Skeletal muscle tissue (tissue), 4 donors: ENCODE measurements around the gene PZP. TPM values are rescaled to one million over a fixed set of nuclear protein-coding genes. Genes with fewer than 3 reads are reported as not detected.
"Not testable (repeated sequence)": the region's sequence is repeated elsewhere in the genome, so short reads cannot be mapped to it uniquely, and the experiment has no call there.

Source experiments
- H3K27ac ChIP-seq: one replicate; pipeline ENCODE4 v1.7.0; 2013; ENCODE audit warnings: mild to moderate bottlenecking, low read depth, low read length, inconsistent platforms
- H3K27me3 ChIP-seq, 3 donors: one replicate each; pipeline ENCODE4 v1.7.0; 2013; ENCODE audit warnings: low read length in 3 of 3; ENCODE audit not compliant: control insufficient read depth in 3 of 3, insufficient read depth in 3 of 3
- H3K36me3 ChIP-seq, 3 donors: one replicate each; pipeline ENCODE4 v1.7.0; 2013; ENCODE audit warnings: low read length in 3 of 3; ENCODE audit not compliant: control insufficient read depth in 3 of 3, insufficient read depth in 3 of 3
- H3K4me1 ChIP-seq, 3 donors: one replicate each; pipeline ENCODE4 v1.7.0; 2013; ENCODE audit warnings: low read length in 3 of 3, mild to moderate bottlenecking in 3 of 3; ENCODE audit not compliant: control insufficient read depth in 3 of 3, insufficient read depth in 3 of 3
- H3K4me3 ChIP-seq, 3 donors: one replicate each; pipeline ENCODE4 v1.7.0; 2013; ENCODE audit warnings: low read length in 3 of 3
- H3K9ac ChIP-seq, 3 donors: one replicate each; pipeline ENCODE4 v1.7.0; 2013; ENCODE audit warnings: low read length in 3 of 3, mild to moderate bottlenecking in 3 of 3, moderate library complexity in 2 of 3, low read depth in 1 of 3
- H3K9me3 ChIP-seq, 3 donors: one replicate each; pipeline ENCODE4 v1.7.0; 2013; ENCODE audit warnings: low read length in 3 of 3; ENCODE audit not compliant: control insufficient read depth in 3 of 3
- total RNA-seq: library from RNA; depleted of rRNA; stranded (reverse); fragments of >200 nt; gene quantifications from one replicate; pipeline ENCODE4 v1.2.3, GENCODE V29; 2014
- donor health status: Osteomylitis.

PZP gene
- total RNA-seq, 1 donor from 2014 or later, result 1.0 TPM

GRCh38 chr12:9211687-9212086, 3.5 kb upstream of the PZP start:
- H3K9ac ChIP-seq, result no peak overlapping the region
- H3K9me3 ChIP-seq, result no peaks in the 10 kb centered on the region
- H3K36me3 ChIP-seq, result no peaks in the 10 kb centered on the region
- no peaks in the 10 kb centered on the region for H3K27me3 ChIP-seq
- no peak overlapping the region for H3K4me3 ChIP-seq
- H3K27ac ChIP-seq, result no peak overlapping the region
- H3K4me1 ChIP-seq, result no peaks in the 10 kb centered on the region

GRCh38 chr12:9204380-9204779, 3.8 kb downstream of the PZP start:
- H3K36me3 ChIP-seq, result no peaks in the 10 kb centered on the region
- no peaks in the 10 kb centered on the region for H3K27me3 ChIP-seq
- H3K27ac ChIP-seq, result no peak overlapping the region
- no peaks in the 10 kb centered on the region for H3K4me1 ChIP-seq
- no peaks in the 10 kb centered on the region for H3K9me3 ChIP-seq
- no peak overlapping the region for H3K4me3 ChIP-seq
- H3K9ac ChIP-seq, result no peak overlapping the region

- no peak overlapping the region for H3K9ac ChIP-seq
- H3K27ac ChIP-seq, result no peak overlapping the region
- no peaks in the 10 kb centered on the region for H3K9me3 ChIP-seq
- H3K27me3 ChIP-seq, result no peaks in the 10 kb centered on the region
- H3K4me3 ChIP-seq, result no peak overlapping the region
- no peaks in the 10 kb centered on the region for H3K4me1 ChIP-seq
- H3K36me3 ChIP-seq, result no peaks in the 10 kb centered on the region
Measured at GRCh38 chr12:9198012-9198411, 10.2 kb downstream of the PZP start.

DNA sequence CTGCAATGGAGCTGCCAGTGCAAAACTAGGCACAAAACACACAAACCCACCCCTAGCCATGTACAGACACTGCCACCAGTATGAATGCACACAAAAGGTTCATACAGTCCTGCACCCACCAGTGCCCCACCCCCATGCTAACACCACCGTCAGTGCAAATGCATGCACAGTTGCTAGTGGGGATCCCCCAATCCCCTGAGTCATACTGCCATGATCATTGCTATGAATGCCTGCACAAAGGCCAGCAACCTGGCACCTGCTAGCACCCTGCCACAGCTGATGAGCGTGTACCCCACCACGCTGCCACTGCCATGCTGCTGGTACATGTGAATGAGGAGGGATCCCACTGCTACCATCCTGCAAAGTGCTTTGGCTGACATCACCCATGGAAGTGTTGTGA, 23.9 kb downstream of the PZP start:
- peaks cover 0 to 2% (median 0%) of the 10 kb centered on the region in 3 donors for H3K9me3 ChIP-seq

DNA sequence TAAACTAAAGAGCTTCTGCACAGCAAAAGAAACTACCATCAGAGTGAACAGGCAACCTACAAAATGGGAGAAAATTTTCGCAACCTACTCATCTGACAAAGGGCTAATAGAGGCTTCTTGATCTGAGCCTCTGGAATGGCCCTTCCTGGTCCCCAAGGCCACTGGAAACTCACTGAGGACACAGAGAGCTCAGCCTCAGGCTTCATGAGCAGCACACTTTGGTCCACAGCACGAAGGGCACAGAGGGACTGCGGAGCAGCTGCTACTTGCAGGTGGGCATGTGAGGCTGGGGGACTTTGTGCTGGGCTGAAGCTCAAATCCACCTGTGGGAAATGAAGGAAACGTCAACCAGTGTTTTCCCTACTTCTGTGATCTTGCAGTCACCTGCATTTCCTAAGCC, 27.4 kb downstream of the PZP start:
- Histone ChIP-seq H3K4me1 (no peaks in the 10 kb centered on the region), H3K27me3 (no peaks in the 10 kb centered on the region), H3K36me3 (no peaks in the 10 kb centered on the region), H3K9me3 (no peaks in the 10 kb centered on the region), H3K27ac (no peak overlapping the region), H3K9ac (no peak overlapping the region), H3K4me3 (no peak overlapping the region)

More for the DNA sequence above, 23.9 kb downstream of the PZP start:
- Histone ChIP-seq H3K4me1 (no peaks in the 10 kb centered on the region), H3K4me3 (no peak overlapping the region), H3K9ac (no peak overlapping the region), H3K27me3 (no peaks in the 10 kb centered on the region), H3K36me3 (no peaks in the 10 kb centered on the region), H3K27ac (no peak overlapping the region)

DNA sequence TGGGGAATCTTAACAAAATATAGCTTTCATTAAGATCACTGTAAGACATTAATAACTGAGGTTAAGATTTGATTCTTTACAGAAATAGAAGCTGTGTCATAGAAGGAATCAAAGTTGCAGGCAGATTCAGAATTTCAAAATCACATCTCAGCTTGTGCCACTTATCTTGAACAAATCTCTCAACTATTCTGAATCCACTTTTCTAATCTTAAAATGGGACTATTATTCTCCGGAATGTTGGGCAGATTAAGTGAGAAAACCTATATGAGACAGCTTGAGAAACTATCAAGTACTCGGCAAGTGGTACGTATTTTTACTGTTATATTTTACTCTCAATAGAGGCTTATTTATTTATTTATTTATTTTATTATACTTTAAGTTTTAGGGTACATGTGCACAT, 28.4 kb downstream of the PZP start:
- Histone ChIP-seq H3K27me3 (no peaks in the 10 kb centered on the region), H3K9ac (no peak overlapping the region), H3K9me3 (no peaks in the 10 kb centered on the region), H3K4me1 (no peaks in the 10 kb centered on the region), H3K36me3 (no peaks in the 10 kb centered on the region), H3K4me3 (no peak overlapping the region), H3K27ac (no peak overlapping the region)

GRCh38 chr12:9169979-9170634, 38.1 kb downstream of the PZP start:
- no peak overlapping the region for H3K4me3 ChIP-seq
- no peak overlapping the region for H3K27ac ChIP-seq
- no peaks in the 10 kb centered on the region for H3K27me3 ChIP-seq
- no peaks in the 10 kb centered on the region for H3K9me3 ChIP-seq
- H3K4me1 ChIP-seq, result no peaks in the 10 kb centered on the region
- H3K9ac ChIP-seq, result no peak overlapping the region
- no peaks in the 10 kb centered on the region for H3K36me3 ChIP-seq

GRCh38 chr12:9167345-9167744, 40.9 kb downstream of the PZP start:
- not testable (repeated sequence) for H3K4me3 ChIP-seq, H3K27me3 ChIP-seq, H3K27ac ChIP-seq, H3K4me1 ChIP-seq, H3K36me3 ChIP-seq, H3K9ac ChIP-seq, H3K9me3 ChIP-seq

DNA sequence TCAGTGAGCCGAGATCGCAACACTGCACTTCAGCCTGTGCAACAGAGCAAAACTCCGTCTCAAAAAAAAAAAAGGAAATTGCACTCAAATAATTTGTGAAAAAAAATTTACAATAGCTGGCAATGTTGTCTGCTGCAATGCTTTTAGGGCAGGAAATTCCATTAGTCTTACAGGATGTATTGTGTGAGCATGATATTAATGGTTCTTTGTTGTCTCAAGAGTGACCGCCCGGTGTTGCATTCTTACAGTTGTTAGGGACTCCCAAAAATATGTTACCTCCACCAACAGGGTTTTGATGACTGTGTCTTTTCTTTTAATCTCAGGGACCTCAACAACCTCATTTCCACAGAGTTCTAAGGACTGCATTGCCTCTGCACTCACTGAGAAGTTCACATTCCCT, 44.8 kb downstream of the PZP start:
- Histone ChIP-seq H3K27ac (no peak overlapping the region), H3K36me3 (no peaks in the 10 kb centered on the region), H3K4me3 (no peak overlapping the region), H3K9me3 (no peaks in the 10 kb centered on the region), H3K27me3 (no peaks in the 10 kb centered on the region), H3K4me1 (no peaks in the 10 kb centered on the region), H3K9ac (no peak overlapping the region)

- H3K4me1 ChIP-seq, result no peaks in the 10 kb centered on the region
- no peaks in the 10 kb centered on the region for H3K36me3 ChIP-seq
- H3K9ac ChIP-seq, result no peak overlapping the region
- no peak overlapping the region for H3K27ac ChIP-seq
- H3K4me3 ChIP-seq, result no peak overlapping the region
- no peaks in the 10 kb centered on the region for H3K27me3 ChIP-seq
- H3K9me3 ChIP-seq, result no peaks in the 10 kb centered on the region
Measured at GRCh38 chr12:9156119-9156518, 52.1 kb downstream of the PZP start.
